H1 (cell line): ENCODE measurements around the gene TNP2. TPM values are rescaled to one million over a fixed set of nuclear protein-coding genes. Genes with fewer than 3 reads are reported as not detected.

Experiments used
- CTCF ChIA-PET: fragments of 300-600 bp; sonication (Branson Sonifier 250); formaldehyde crosslinking; loops from one replicate; lab custom pipeline; 2021; ENCODE audit not compliant: partially characterized antibody; lab: Charles Lee
- POLR2A ChIA-PET: fragments of 300-600 bp; sonication (Branson Sonifier 250); formaldehyde crosslinking; loops from one replicate; lab custom pipeline; 2021; ENCODE audit warnings: inconsistent platforms; ENCODE audit not compliant: partially characterized antibody; lab: Charles Lee
- DNase-seq, 2 experiments: peaks; one replicate each; pipeline versions ENCODE4 v3.0.0 to v3.0.0-alpha.2; 2010 to 2022; ENCODE audit warnings: low spot score in 2 of 2, low read depth in 1 of 2, mixed read lengths in 1 of 2
- FAIRE-seq: peaks from 2 replicates; lab custom pipeline; 2011; peaks lifted over from hg19 to GRCh38; lab: Jason Lieb, UNC
- H2AFZ ChIP-seq: 2 replicates; pipeline ENCODE4 v1.8.1; 2012; ENCODE audit warnings: low read length, inconsistent platforms
- H2AK5ac ChIP-seq: 2 replicates; pipeline ENCODE4 v1.6.1; 2013; ENCODE audit warnings: low read depth, low read length
- H2BK120ac ChIP-seq: replicated peaks from 2 replicates; pipeline ENCODE3; 2013; ENCODE audit warnings: low read depth, low read length, inconsistent platforms
- H2BK12ac ChIP-seq: 2 replicates; pipeline ENCODE4 v1.6.1; 2013; ENCODE audit warnings: low read depth, low read length
- H2BK15ac ChIP-seq: 2 replicates; pipeline ENCODE4 v1.6.1; 2013; ENCODE audit warnings: low read length
- H2BK20ac ChIP-seq: 2 replicates; pipeline ENCODE4 v1.6.1; 2013; ENCODE audit warnings: low read length
- H2BK5ac ChIP-seq: 2 replicates; pipeline ENCODE4 v1.6.1; 2013; ENCODE audit warnings: low read depth, low read length
- H3K14ac ChIP-seq: 2 replicates; pipeline ENCODE4 v1.6.1; 2013; ENCODE audit warnings: inconsistent platforms; ENCODE audit not compliant: insufficient read length
- H3K18ac ChIP-seq: 2 replicates; pipeline ENCODE4 v1.6.1; 2013; ENCODE audit warnings: low read length; ENCODE audit errors: extremely low read depth
- H3K23ac ChIP-seq: 2 replicates; pipeline ENCODE4 v1.6.1; 2013; ENCODE audit warnings: inconsistent platforms; ENCODE audit not compliant: insufficient read length
- H3K23me2 ChIP-seq: 2 replicates; pipeline ENCODE4 v1.6.1; 2013; ENCODE audit warnings: low read depth, low read length
- H3K27ac ChIP-seq: 2 replicates; pipeline ENCODE4 v1.6.1; 2011; ENCODE audit warnings: low read depth, low read length, inconsistent platforms
- H3K27me3 ChIP-seq, 4 experiments: replicated peaks in 1 of 4; 1 replicate in 1 of 4; 2 replicates in 3 of 4; pipeline versions ENCODE4 v1.6.1 to v1.8.1; 2011 to 2013; ENCODE audit warnings: low read length in 3 of 4, mild to moderate bottlenecking in 3 of 4, inconsistent platforms in 2 of 4, mixed read lengths in 2 of 4, moderate library complexity in 1 of 4; ENCODE audit not compliant: control insufficient read depth in 3 of 4, insufficient read depth in 3 of 4; ENCODE audit errors: extremely low read depth in 1 of 4
- H3K36me3 ChIP-seq, 4 experiments: 2 replicates each; pipeline versions ENCODE4 v1.6.1 to v1.8.1; 2011 to 2013; ENCODE audit warnings: mild to moderate bottlenecking in 4 of 4, low read length in 3 of 4, moderate library complexity in 2 of 4, control low read depth in 1 of 4, inconsistent platforms in 1 of 4; ENCODE audit not compliant: insufficient read depth in 4 of 4, control insufficient read depth in 2 of 4
- H3K4ac ChIP-seq: replicated peaks from 2 replicates; pipeline ENCODE3; 2013; ENCODE audit warnings: low read length, low read depth, mixed read lengths, inconsistent platforms; ENCODE audit not compliant: insufficient read length
- H3K4me1 ChIP-seq, 4 experiments: replicated peaks in 1 of 4; 1 replicate in 1 of 4; 2 replicates in 3 of 4; pipeline versions ENCODE4 v1.6.1 to v1.8.1; 2011 to 2013; ENCODE audit warnings: low read length in 3 of 4, inconsistent platforms in 2 of 4, mixed read lengths in 1 of 4; ENCODE audit not compliant: insufficient read depth in 4 of 4, control insufficient read depth in 3 of 4
- H3K4me2 ChIP-seq, 2 experiments: 2 replicates each; pipeline versions ENCODE4 v1.6.1 to v1.8.1; 2011 to 2013; ENCODE audit warnings: low read depth in 2 of 2, low read length in 2 of 2, control low read depth in 1 of 2, inconsistent platforms in 1 of 2, mild to moderate bottlenecking in 1 of 2; ENCODE audit not compliant: insufficient read depth in 1 of 2
- H3K4me3 ChIP-seq, 4 experiments: fragments of 200-600, 300-600 bp in 1 of 4; sonication (generic), shearing (Covaris generic), sonication (Bioruptor Twin) in 1 of 4; 2 replicates each; pipeline versions ENCODE4 v1.5.1 to v1.8.1; 2011 to 2016; ENCODE audit warnings: low read length in 4 of 4, low read depth in 3 of 4, control low read depth in 2 of 4, inconsistent platforms in 2 of 4, mild to moderate bottlenecking in 2 of 4, mixed read lengths in 1 of 4, moderate library complexity in 1 of 4; ENCODE audit not compliant: insufficient read depth in 2 of 4; ENCODE audit errors: extremely low read depth in 1 of 4
- H3K56ac ChIP-seq: replicated peaks from 2 replicates; pipeline ENCODE3; 2013; ENCODE audit warnings: low read depth, mild to moderate bottlenecking, mixed read lengths, low read length, inconsistent platforms; ENCODE audit not compliant: insufficient read length
- H3K79me1 ChIP-seq: 2 replicates; pipeline ENCODE4 v1.6.1; 2013; ENCODE audit warnings: low read depth, low read length, control low read depth
- H3K79me2 ChIP-seq, 2 experiments: 2 replicates each; pipeline versions ENCODE4 v1.6.1 to v1.8.1; 2012 to 2013; ENCODE audit warnings: low read length in 2 of 2, mild to moderate bottlenecking in 2 of 2, inconsistent platforms in 1 of 2; ENCODE audit not compliant: insufficient read depth in 2 of 2, control insufficient read depth in 1 of 2
- H3K9ac ChIP-seq, 4 experiments: replicated peaks in 1 of 4; 1 replicate in 1 of 4; 2 replicates in 3 of 4; pipeline versions ENCODE4 v1.6.1 to v1.8.1; 2011 to 2013; ENCODE audit warnings: low read depth in 3 of 4, low read length in 3 of 4, control low read depth in 2 of 4, mild to moderate bottlenecking in 2 of 4, moderate library complexity in 2 of 4, inconsistent platforms in 1 of 4; ENCODE audit errors: extremely low read depth in 1 of 4
- H3K9me3 ChIP-seq, 2 experiments: 2 replicates each; pipeline versions ENCODE4 v1.6.1 to v1.8.1; 2012 to 2013; ENCODE audit warnings: mild to moderate bottlenecking in 2 of 2, moderate library complexity in 2 of 2, control low read depth in 1 of 2, inconsistent platforms in 1 of 2, low read depth in 1 of 2, low read length in 1 of 2, mixed read lengths in 1 of 2; ENCODE audit not compliant: insufficient read depth in 2 of 2
- H4K20me1 ChIP-seq, 2 experiments: replicated peaks in 1 of 2; 2 replicates each; pipeline versions ENCODE3 to v1.8.1; 2011 to 2013; ENCODE audit warnings: inconsistent platforms in 2 of 2, low read length in 2 of 2, mild to moderate bottlenecking in 1 of 2; ENCODE audit not compliant: insufficient read depth in 2 of 2, control insufficient read depth in 1 of 2
- H4K5ac ChIP-seq: 2 replicates; pipeline ENCODE4 v1.6.1; 2013; ENCODE audit warnings: low read length, low read depth, mixed read lengths, inconsistent platforms; ENCODE audit not compliant: insufficient read length
- H4K8ac ChIP-seq: 2 replicates; pipeline ENCODE4 v1.8.0; 2013; ENCODE audit warnings: mild to moderate bottlenecking, moderate library complexity, low read length, inconsistent platforms; ENCODE audit not compliant: insufficient read depth; ENCODE audit errors: extremely low read depth
- H4K91ac ChIP-seq: replicated peaks from 2 replicates; pipeline ENCODE3; 2013; ENCODE audit warnings: low read length, mixed read lengths, inconsistent platforms; ENCODE audit not compliant: insufficient read length
- BRCA1 ChIP-seq: IDR thresholded peaks from 2 replicates; pipeline ENCODE4 v1.6.1; 2012; ENCODE audit warnings: low read depth, low read length, improper control_type of control experiment
- KDM1A ChIP-seq: fragments of 200-600, 300-600 bp; sonication (generic); IDR thresholded peaks from 2 replicates; pipeline ENCODE4 v1.7.1; 2016; ENCODE audit warnings: mild to moderate bottlenecking, low read length, borderline replicate concordance
- SAP30 ChIP-seq: fragments of 300-600 bp; sonication (generic); IDR thresholded peaks from 2 replicates; pipeline ENCODE4 v1.7.1; 2012; ENCODE audit warnings: low read length, moderate library complexity, mild to moderate bottlenecking, inconsistent platforms; ENCODE audit not compliant: insufficient read depth, insufficient replicate concordance
- TAF7 ChIP-seq: optimal IDR thresholded peaks from 2 replicates; pipeline ENCODE3; 2011; ENCODE audit warnings: low read depth, mild to moderate bottlenecking, inconsistent platforms, low read length, moderate library complexity, borderline replicate concordance
- WGBS, 2 experiments: shearing (Covaris generic) in 1 of 2; methylation state at CpG; one replicate each; pipeline versions ENCODE4 v1.1.6 to v1.1.7; 2013 to 2015; ENCODE audit warnings: low lambda C conversion rate in 2 of 2, mixed read lengths in 2 of 2, inconsistent platforms in 1 of 2, low coverage in 1 of 2, missing lambda C conversion rate in 1 of 2; ENCODE audit not compliant: insufficient replicate concordance in 2 of 2, insufficient coverage in 1 of 2, insufficient read length in 1 of 2; ENCODE audit errors: extremely low coverage in 1 of 2, missing lambda C conversion rate in 1 of 2; 5-methylcytosine and 5-hydroxymethylcytosine counted together
- polyA plus RNA-seq, 7 experiments: library from polyadenylated mRNA; depleted of rRNA in 3 of 7; stranded (reverse) in 5 of 7; unstranded in 2 of 7; fragments of >200 nt in 5 of 7; fragments of 200-250 nt in 2 of 7; gene quantifications; 1 replicate in 5 of 7; 2 replicates in 1 of 7; 4 replicates in 1 of 7; pipeline versions ENCODE4 v1.2.1 to v1.2.3, GENCODE V29; 2011 to 2013; ENCODE audit warnings: missing spikeins in 2 of 7, mixed read lengths in 2 of 7
- total RNA-seq: library from RNA; stranded (reverse); fragmentation: NEBNext Ultra II Directional; extraction: Animal tissue kit (Norgen Biotek cat#: 25700); gene quantifications from 2 replicates; pipeline ENCODE4 v1.2.1, GENCODE V29; 2021

Gene TNP2
- total and polyA plus RNA-seq, 2 of the 8 experiments (the other 6 are each of a cell fraction or from before 2014, with no cell fraction given): not detected

- H3K14ac ChIP-seq: no peak overlapping the region
- ChIA-PET CTCF (interaction anchor here (1.0 to 1.4 kb wide), 2 partner anchors 93 to 140 kb away, joined by 3 read pairs; no protein-coding TSS in a partner anchor), POLR2A (interaction anchor here (0.9 kb wide), 1 partner anchor 14 kb away, joined by 3 read pairs; no protein-coding TSS in a partner anchor)
- no peaks in the 10 kb centered on the region for H3K9me3 ChIP-seq
- H3K4me1 ChIP-seq: 0 out of 7 replicates have a peak, but pooled peaks cover 0 to 5% (median 0%) of the 10 kb centered on the region in 4 experiments
- H2BK5ac ChIP-seq: no peak overlapping the region
- H3K27ac ChIP-seq: no peak overlapping the region
- H3K9ac ChIP-seq: no peak overlapping the region
- H3K23ac ChIP-seq: no peak overlapping the region
- no peak overlapping the region for H3K4me3 ChIP-seq
- no peaks in the 10 kb centered on the region for H4K20me1 ChIP-seq
- H3K4ac ChIP-seq: no peak overlapping the region
- H2BK12ac ChIP-seq: no peak overlapping the region; the same call in 1 of the 2 replicates
- FAIRE-seq (no peak), DNase-seq (no peak)
- H4K91ac ChIP-seq: no peak overlapping the region
- H2AK5ac ChIP-seq: no peak overlapping the region
- no peaks in the 10 kb centered on the region for H3K79me2 ChIP-seq
- H2AFZ ChIP-seq: no peak overlapping the region
- no peak overlapping the region for H3K18ac ChIP-seq
- no peak overlapping the region for H2BK120ac ChIP-seq
- H3K56ac ChIP-seq: no peak overlapping the region
- no peaks in the 10 kb centered on the region for H3K79me1 ChIP-seq
- no peak overlapping the region for H2BK20ac ChIP-seq
- no peak overlapping the region for H4K5ac ChIP-seq
- no peak overlapping the region for H4K8ac ChIP-seq
- H3K4me2 ChIP-seq: no peak overlapping the region
- WGBS, 2 experiments: 89% methylated on average over 7 of the region's 7 CpGs; no CpG with 5 or more reads in 1 of the 2 experiments
- no peak overlapping the region for H2BK15ac ChIP-seq
- no peaks in the 10 kb centered on the region for H3K36me3 ChIP-seq
- no peaks in the 10 kb centered on the region; the same call in 1 of the 2 replicates for H3K23me2 ChIP-seq
- H3K27me3 ChIP-seq: no peaks in the 10 kb centered on the region; a peak in 1 of 7 replicates
- TF ChIP-seq TAF7 (no peak), BRCA1 (no peak), SAP30 (no peak), KDM1A (peak; percentile 75; the same call in 1 of the 2 replicates)
Measured at GRCh38 chr16:11265124-11265523, 4.0 kb downstream of the TNP2 start.
